ENCODE results near the gene APOF. TPM values are rescaled to one million over a fixed set of nuclear protein-coding genes. Genes with fewer than 3 reads are reported as not detected.
A peak's percentile ranks its signal among the peaks of the same experiment; 100 is the strongest.

APOF gene
- total and polyA plus RNA-seq, 9 of the 15 experiments (the other 6 are each of a cell fraction or from before 2014, with no cell fraction given): 0.09 to 0.15 (median 0.12) TPM; not detected in 5

GRCh38 chr12:56375598-56376434 lies 13.2 kb upstream of the APOF start:
- ATAC-seq (peak; percentile 31), FAIRE-seq (peak; percentile 46), DNase-seq (ENCODE audit: extremely low read depth in 1 of 4, low spot score in 3 of 4) (peak in 1 of 4 experiments; percentile 62)
- H3K9me3 ChIP-seq (replicated peaks; ENCODE audit: control insufficient read depth, insufficient read depth, low read depth, low read length): no peaks in the 10 kb centered on the region
- no peaks in the 10 kb centered on the region for H3K79me2 ChIP-seq (ENCODE audit: control insufficient read depth, insufficient read depth, low read length)
- ChIA-PET POLR2A (interaction anchor here (0.6 to 2.4 kb wide), 4 partner anchors 10 to 858 kb away, joined by 3 to 12 read pairs (median 4); partner anchors contain the start of genes APOF and STAT2), CTCF (ENCODE audit: low intra/inter-chr PET ratio) (interaction anchor here (0.7 kb wide), 1 partner anchor 85 kb away, joined by 4 read pairs; no protein-coding TSS in a partner anchor)
- no peaks in the 10 kb centered on the region for H3K9me1 ChIP-seq (ENCODE audit: control insufficient read depth, insufficient read depth, low read length)
- in situ Hi-C loops (cut with MboI): no loop called here
- H3K4me3 ChIP-seq: no peak overlapping the region
- no peaks in the 10 kb centered on the region for H4K20me1 ChIP-seq (replicated peaks; ENCODE audit: control insufficient read depth, insufficient read depth, low read length)
- H3K4me1 ChIP-seq (replicated peaks in 1 of 2; ENCODE audit: control insufficient read depth in 2 of 2, insufficient read depth in 2 of 2, low read length in 2 of 2): peaks cover 22 to 24% of the 10 kb centered on the region in 2 experiments; a peak in 4 of 5 replicates
- intact Hi-C loops (cut with micrococcal nuclease): loop anchor here (2.0 to 5.0 kb wide), 3 partner anchors 27 to 71 kb away; partner anchors contain the start of genes CNPY2 and TIMELESS
- BruUV-seq (replicated peaks): no TSS peak
- H2AFZ ChIP-seq (ENCODE audit: low read depth, low read length): peak overlapping the region; percentile 93
- H3K27me3 ChIP-seq (ENCODE audit: control insufficient read depth in 2 of 2, insufficient read depth in 2 of 2, low read length in 2 of 2): no peaks in the 10 kb centered on the region
- H3K36me3 ChIP-seq (ENCODE audit: control insufficient read depth, insufficient read depth, low read length): no peaks in the 10 kb centered on the region
- 46% methylated on average over 11 of the region's 11 CpGs for WGBS (ENCODE audit: insufficient coverage, low coverage, missing lambda C conversion rate)
- H3K9ac ChIP-seq (ENCODE audit: insufficient read depth in 1 of 2, low read depth in 2 of 2, low read length in 2 of 2): peak overlapping the region in 1 of 2 experiments; percentile 3; a peak in 3 of 4 replicates
- H3K27ac ChIP-seq (ENCODE audit: extremely low read depth, low read depth, low read length): peak overlapping the region; percentile 83
- H3K4me2 ChIP-seq (ENCODE audit: insufficient read depth, low read length): peak overlapping the region; percentile 14; the same call in 1 of the 2 replicates
- TF ChIP-seq ZFP36 (IDR thresholded peaks at IDR 0.05; ENCODE audit: low read depth, low read length, partially characterized antibody): no peak
- TF ChIP-seq MNT (conservative IDR thresholded peaks at IDR 0.05): 0 out of 4 replicates have a peak, but pooled peaks of 1 of the 2 experiments have one; percentile 31
- TF ChIP-seq BACH1 (tag; IDR thresholded peaks at IDR 0.05): no peak
- peak; percentile 46; the same call in 1 of the 2 replicates for TF ChIP-seq SMAD4 (CRISPR knock-in tag; conservative IDR thresholded peaks at IDR 0.05)
- TF ChIP-seq E2F6 (IDR thresholded peaks at IDR 0.05; ENCODE audit: borderline replicate concordance in 1 of 2, extremely low read depth in 1 of 2, insufficient read depth in 1 of 2, insufficient read length in 1 of 2, low read depth in 1 of 2, low read length in 1 of 2, poor library complexity in 1 of 2, severe bottlenecking in 1 of 2): no peak
- TF ChIP-seq ZNF277 (CRISPR knock-in tag; IDR thresholded peaks at IDR 0.05; ENCODE audit: borderline replicate concordance): no peak
- TF ChIP-seq GATAD2B (IDR thresholded peaks at IDR 0.05; ENCODE audit: borderline replicate concordance): no peak
- no peak for TF ChIP-seq ZNF143 (CRISPR knock-in tag; IDR thresholded peaks at IDR 0.05)
- peak; percentile 82 for TF ChIP-seq TAL1 (IDR thresholded peaks at IDR 0.05)
- no peak for TF ChIP-seq CHD2 (IDR thresholded peaks at IDR 0.05; ENCODE audit: low read depth, low read length)
- TF ChIP-seq JUN (IDR thresholded peaks at IDR 0.05; ENCODE audit: borderline replicate concordance, low read depth, low read length): no peak
- no peak for TF ChIP-seq JUN (CRISPR knock-in tag; IDR thresholded peaks at IDR 0.05; ENCODE audit: borderline replicate concordance)
- no peak for TF ChIP-seq PHB2 (IDR thresholded peaks at IDR 0.05; ENCODE audit: low read depth)
- no peak for TF ChIP-seq RFX1 (IDR thresholded peaks at IDR 0.05)
- TF ChIP-seq MBD2 (IDR thresholded peaks at IDR 0.05; ENCODE audit: borderline replicate concordance, low read depth): no peak
- TF ChIP-seq NCOR1 (IDR thresholded peaks at IDR 0.05): peak; percentile 62; the same call in 1 of the 2 replicates
- no peak for TF ChIP-seq POLR2B (IDR thresholded peaks at IDR 0.05; ENCODE audit: low read depth, partially characterized antibody)
- TF ChIP-seq MAFK (IDR thresholded peaks at IDR 0.05; ENCODE audit: low read length): peak; percentile 55; the same call in 1 of the 2 replicates

Measured in K562 (cell line).